ENCODE measurements around the gene ALPK3.
A peak's percentile ranks its signal among the peaks of the same experiment; 100 is the strongest.
"Not testable (repeated sequence)": the region's sequence is repeated elsewhere in the genome, so short reads cannot be mapped to it uniquely, and the experiment has no call there.

Gene ALPK3

GRCh38 chr15:84872009-84872910 lies 55.1 kb downstream of the ALPK3 start:
- H3K4me3 ChIP-seq (ENCODE audit: low read depth, low read length) = no peak overlapping the region
- TF ChIP-seq CTCF (IDR thresholded peaks at IDR 0.05; ENCODE audit: low read depth, low read length) = no peak

- H3K4me3 ChIP-seq (ENCODE audit: low read depth, low read length) = no peak overlapping the region
- no peak for TF ChIP-seq CTCF (IDR thresholded peaks at IDR 0.05; ENCODE audit: low read depth, low read length)
These were observed 56.8 kb downstream of the ALPK3 start for GRCh38 chr15:84873997-84874396.

- no peak for TF ChIP-seq CTCF (IDR thresholded peaks at IDR 0.05; ENCODE audit: low read depth, low read length)
- no peak overlapping the region for H3K4me3 ChIP-seq (ENCODE audit: low read depth, low read length)
These were observed 58.0 kb downstream of the ALPK3 start for GRCh38 chr15:84874981-84875699.

DNA sequence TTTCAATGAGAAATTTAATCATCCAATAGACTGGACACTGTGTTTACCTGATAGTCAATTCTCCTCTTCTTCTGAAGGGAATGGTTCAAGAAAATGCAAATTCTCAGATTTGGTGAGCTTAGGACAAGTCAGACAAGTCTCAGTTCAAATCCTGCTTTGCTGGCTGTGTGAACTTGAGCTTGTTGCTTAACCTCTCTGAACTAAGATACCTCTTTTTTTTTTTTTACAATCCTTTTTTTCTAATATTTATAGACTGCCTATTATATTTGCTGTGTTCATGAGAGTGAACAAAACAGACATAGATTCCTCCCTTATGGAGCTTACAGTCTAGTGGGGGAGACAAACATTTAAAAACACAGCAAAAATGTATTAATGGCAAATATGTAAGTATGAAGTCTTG lies 59.1 kb downstream of the ALPK3 start:
- H3K4me3 ChIP-seq (ENCODE audit: low read depth, low read length) = no peak overlapping the region
- TF ChIP-seq CTCF (IDR thresholded peaks at IDR 0.05; ENCODE audit: low read depth, low read length) = no peak

DNA sequence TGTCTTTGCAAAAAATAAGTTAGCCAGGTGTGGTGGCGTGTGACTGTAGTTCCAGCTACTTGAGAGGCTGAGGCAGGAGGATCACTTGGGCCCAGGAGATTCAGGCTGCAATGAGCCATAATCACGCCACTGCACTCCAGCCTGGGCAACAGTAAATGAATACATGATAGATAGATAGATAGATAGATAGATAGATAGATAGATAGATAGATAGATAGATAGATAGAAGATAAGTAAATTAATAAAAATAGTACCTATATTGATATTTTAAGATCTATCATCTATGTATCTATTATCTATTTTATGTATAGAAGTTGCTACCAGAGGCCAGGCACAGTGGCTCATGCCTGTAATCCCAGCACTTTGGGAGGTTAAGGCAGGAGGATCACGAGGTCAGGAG lies 60.5 kb downstream of the ALPK3 start:
- not testable (repeated sequence) for H3K4me3 ChIP-seq (ENCODE audit: low read depth, low read length)

GRCh38 chr15:84878504-84878903 lies 61.3 kb downstream of the ALPK3 start:
- peak; percentile 57 for TF ChIP-seq CTCF (IDR thresholded peaks at IDR 0.05; ENCODE audit: low read depth, low read length)

DNA sequence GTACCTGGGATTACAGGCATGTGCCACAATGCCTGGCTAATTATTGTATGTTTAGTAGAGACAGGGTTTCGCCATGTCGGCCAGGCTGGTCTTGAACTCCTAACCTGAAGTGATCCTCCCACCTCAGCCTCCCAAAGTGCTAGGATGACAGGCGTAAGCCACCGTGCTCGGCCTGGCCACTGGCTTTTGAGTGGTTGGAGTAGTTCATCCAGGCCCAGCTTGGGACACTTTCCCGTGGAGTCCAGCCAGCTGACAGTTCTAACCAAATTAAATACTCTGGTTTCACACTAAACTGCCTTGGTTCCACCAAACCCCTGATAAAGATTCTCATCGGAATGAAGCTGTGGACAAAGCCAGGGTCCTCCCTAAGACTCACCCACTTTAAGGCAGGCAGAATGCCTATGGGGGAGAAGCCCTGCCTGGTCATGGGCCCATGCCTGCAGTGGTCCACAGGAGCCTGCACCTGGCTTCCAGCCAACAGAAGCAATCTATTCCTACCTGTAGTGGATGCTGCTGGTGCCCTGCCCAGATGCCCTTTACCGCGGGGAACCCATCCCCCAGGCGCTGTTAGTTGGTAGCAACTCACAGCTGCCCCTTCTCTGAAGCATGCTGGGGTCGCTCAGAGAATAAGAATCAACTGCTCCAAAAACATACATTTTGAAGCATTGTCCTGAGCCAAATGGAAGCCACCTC lies 62.1 kb downstream of the ALPK3 start:
- no peak for TF ChIP-seq CTCF (IDR thresholded peaks at IDR 0.05; ENCODE audit: low read depth, low read length)
- H3K4me3 ChIP-seq (ENCODE audit: low read depth, low read length) = no peak overlapping the region

More at GRCh38 chr15:84878504-84878903, 61.3 kb downstream of the ALPK3 start:
- H3K4me3 ChIP-seq (ENCODE audit: low read depth, low read length) = no peak overlapping the region
